Posterior cingulate gyrus (tissue), 11 donors: ENCODE measurements around the gene KRTAP9-2.
"Not testable (repeated sequence)": the region's sequence is repeated elsewhere in the genome, so short reads cannot be mapped to it uniquely, and the experiment has no call there.

ENCODE experiments used
- DNase-seq, 10 donors: peaks; one replicate each; pipeline versions ENCODE4 v3.0.0 to v3.0.0-alpha.2; 2020 to 2021; ENCODE audit warnings: mixed read lengths in 3 of 10
- intact Hi-C: fragments of 100-400 bp; cut with DNase I; formaldehyde crosslinking; loops from one replicate; pipeline ENCODE4 v1.15.1; 2023

The KRTAP9-2 gene

DNA sequence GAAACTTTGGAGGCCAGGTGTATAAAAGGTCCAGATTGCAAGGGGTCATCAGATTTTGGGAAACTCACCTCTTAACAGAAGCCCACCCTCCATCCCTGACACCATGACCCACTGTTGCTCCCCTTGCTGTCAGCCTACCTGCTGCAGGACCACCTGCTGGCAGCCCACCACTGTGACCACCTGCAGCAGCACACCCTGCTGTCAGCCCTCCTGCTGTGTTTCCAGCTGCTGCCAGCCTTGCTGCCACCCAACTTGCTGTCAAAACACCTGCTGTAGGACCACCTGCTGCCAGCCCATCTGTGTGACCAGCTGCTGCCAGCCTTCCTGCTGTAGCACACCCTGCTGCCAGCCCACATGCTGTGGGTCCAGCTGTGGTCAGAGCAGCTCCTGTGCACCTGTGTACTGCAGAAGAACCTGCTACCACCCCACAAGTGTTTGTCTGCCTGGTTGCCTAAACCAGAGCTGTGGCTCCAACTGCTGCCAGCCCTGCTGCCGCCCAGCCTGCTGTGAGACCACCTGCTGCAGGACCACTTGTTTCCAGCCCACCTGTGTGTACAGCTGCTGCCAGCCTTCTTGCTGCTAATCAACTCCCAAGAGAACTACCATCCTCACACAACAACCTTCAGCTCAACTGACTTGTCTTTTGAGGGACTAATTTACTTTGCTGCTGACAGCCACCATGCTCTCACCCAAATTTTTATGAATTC lies 6.1 kb downstream of the KRTAP9-2 start, which contains the start of gene KRTAP9-3:
Gene KRTAP9-3 (plus strand): TSS at position 51 of the 707 bp plus-strand sequence. CDS start 53 bp downstream, at position 104.
- intact Hi-C loops = not testable (repeated sequence)

DNA sequence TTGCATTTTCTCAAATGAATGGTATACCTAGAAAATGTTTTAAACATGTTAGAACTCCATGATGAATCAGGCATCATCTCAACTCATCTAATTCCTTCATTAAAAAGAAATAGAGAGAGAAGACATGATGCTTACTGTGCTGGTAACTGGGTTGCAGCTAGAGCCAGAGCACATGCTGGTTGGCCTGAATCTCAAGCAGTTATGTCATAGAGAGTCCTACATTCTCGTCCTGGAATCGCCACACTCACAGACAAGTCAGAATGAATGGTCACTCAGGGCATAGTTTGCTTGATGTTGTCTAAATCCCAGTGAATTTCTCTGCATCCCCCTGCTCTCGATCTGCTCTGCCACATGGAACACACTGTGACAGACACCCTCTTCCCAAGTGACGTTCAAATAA lies 10.7 kb downstream of the KRTAP9-2 start:
- DNase-seq, intact Hi-C loops: not testable (repeated sequence)

More for the DNA sequence above, 6.1 kb downstream of the KRTAP9-2 start, which contains the start of gene KRTAP9-3:
- not testable (repeated sequence) for DNase-seq

DNA sequence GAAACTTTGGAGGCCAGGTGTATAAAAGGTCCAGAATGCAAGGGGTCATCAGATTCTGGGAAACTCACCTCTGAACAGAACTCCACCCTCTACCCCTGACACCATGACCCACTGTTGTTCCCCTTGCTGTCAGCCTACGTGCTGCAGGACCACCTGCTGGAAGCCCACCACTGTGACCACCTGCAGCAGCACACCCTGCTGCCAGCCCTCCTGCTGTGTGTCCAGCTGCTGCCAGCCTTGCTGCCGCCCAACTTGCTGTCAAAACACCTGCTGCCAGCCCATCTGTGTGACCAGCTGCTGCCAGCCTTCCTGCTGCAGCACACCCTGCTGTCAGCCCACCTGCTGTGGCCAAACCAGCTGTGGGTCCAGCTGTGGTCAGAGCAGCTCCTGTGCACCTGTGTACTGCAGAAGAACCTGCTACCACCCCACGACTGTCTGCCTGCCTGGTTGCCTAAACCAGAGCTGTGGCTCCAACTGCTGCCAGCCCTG lies 11.5 kb downstream of the KRTAP9-2 start, which contains the start of gene KRTAP9-8:
Gene KRTAP9-8 (plus strand): TSS at position 51 of the 489 bp plus-strand sequence. CDS start 53 bp downstream, at position 104.
- intact Hi-C loops, DNase-seq: not testable (repeated sequence)

DNA sequence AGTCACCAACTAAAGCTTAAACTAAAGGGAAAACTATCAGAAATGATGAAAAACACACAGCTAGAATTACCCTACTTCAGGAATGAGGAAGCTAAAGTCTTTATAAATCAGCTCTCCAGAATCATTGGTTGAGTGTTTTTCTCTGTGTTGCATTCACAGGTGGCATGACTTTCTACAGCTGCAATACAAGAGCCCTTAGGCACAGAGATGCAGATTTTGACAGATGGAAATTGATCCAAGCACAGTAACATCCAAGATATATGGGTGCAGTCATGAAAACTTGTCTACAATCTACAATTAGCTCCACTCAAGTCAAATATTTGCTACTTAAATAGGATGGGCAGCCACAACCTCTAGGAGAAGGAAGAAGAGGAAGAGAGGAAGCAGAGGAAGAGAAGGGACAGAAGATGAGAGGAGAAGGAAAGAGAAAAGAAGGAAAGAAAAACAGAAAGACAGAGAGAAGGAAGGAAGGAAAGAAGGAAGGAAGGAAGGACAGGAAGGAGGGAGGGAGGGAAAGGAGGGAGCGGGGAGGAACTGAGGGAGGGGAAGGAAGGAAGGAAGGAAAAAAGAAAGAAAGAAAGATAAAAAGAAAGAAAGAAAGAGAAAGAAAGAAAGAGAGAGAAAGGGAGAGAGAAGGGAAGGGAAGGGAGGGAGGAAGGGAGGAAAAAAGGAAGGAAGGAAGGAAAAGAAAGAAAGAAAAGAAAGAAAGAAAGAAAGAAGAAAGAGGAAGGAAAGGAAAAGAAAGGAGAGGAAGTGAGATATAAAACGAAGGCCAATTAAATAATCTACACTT lies 20.7 kb downstream of the KRTAP9-2 start:
- intact Hi-C loops, DNase-seq: not testable (repeated sequence)

- DNase-seq, intact Hi-C loops: not testable (repeated sequence)
Measured at GRCh38 chr17:41249637-41250240, 23.3 kb downstream of the KRTAP9-2 start, which contains the start of gene KRTAP9-4. Gene KRTAP9-4, plus strand, starts transcription at chr17:41249687. Its CDS starts 34 bp downstream, at chr17:41249721.

DNA sequence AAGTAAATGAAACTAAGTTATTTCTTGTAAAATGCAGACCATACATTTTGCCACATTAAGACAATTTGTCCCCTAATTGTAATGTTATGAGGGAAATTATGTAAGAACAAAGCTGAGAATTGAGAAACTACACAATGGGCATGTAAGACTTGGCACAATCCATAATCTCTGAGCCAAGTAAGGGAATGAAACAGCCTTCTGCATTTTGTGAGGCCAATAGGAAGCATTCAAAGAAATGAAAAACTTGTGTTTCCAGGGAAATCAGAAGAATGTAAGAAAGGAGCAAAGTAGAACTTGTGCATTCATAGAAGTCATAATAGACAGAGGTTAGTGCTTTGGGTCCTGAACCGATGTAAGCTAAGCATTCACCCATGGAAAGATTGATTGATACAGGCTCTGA lies 24.8 kb downstream of the KRTAP9-2 start:
- intact Hi-C loops = no loop called here
- DNase-seq = no peak

DNA sequence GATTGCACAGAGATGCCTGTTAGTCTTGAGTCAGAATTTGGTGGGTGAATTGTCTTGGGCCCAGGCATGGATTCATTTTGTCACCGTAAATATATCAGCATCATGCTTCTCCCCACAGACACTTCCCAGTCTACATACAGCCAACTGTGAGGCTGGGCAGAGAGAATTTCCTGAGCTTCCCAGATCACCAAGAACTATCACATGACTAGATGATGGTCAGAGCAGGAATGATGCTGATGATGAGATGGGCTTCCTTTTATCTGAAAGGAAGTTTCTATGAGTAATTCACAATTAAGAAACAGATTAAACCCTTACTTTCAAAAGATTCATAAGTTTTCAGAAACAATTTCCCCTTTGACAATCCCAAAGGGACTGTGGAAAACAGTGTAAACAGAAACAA lies 28.4 kb downstream of the KRTAP9-2 start:
- DNase-seq = no peak
- intact Hi-C loops = no loop called here

DNA sequence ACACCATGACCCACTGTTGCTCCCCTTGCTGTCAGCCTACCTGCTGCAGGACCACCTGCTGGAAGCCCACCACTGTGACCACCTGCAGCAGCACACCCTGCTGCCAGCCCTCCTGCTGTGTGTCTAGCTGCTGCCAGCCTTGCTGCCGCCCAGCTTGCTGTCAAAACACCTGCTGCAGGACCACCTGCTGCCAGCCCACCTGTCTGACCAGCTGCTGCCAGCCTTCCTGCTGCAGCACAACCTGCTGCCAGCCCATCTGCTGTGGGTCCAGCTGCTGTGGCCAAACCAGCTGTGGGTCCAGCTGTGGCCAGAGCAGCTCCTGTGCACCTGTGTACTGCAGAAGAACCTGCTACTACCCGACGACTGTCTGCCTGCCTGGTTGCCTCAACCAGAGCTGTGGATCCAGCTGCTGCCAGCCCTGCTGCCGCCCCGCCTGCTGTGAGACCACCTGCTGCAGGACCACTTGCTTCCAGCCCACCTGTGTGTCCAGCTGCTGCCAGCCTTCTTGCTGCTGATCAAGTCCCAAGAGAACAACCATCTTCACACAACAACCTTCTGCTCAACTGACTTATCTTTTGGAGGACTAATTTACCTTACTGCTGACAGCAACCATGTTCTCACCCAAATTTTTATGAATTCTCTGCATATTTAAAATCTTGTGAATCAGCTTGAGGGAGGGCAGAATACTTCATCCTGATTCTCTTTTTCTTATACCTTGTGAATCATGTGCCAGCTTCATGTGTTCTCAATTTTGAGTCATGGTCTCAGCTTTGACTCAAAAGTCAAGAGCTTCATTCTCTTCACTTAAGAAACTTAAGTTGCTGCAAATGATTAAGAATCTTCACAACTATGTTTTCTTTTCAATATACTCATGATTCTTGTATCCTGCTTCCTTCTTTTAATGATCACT lies 29.2 kb downstream of the KRTAP9-2 start, which contains the start of gene KRTAP9-9:
Gene KRTAP9-9 (plus strand): TSS at position 4 of the 910 bp plus-strand sequence.
- peak in 1 of 10 donors; percentile 69 for DNase-seq
- intact Hi-C loops = not testable (repeated sequence)

GRCh38 chr17:41256291-41256685 lies 29.8 kb downstream of the KRTAP9-2 start:
- DNase-seq = no peak

DNA sequence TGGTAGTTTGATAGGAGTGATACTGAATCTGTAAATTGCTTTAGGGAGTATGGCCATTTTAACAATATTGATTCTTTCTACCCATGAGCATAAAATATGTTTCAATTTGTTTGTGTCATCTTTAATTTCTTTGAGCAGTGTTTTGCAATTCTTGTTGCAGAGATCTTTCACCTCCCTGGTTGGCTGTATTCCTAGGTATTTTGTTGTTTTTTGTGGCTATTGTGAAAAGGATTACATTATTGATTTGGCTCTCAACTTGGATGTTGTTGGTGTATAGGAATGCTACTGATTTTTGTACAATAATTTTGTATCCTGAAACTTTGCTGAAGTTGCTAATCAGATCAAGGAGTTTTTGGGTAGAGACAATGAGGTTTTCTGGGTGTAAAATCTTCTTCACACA lies 32.0 kb downstream of the KRTAP9-2 start:
- no peak for DNase-seq
- intact Hi-C loops = no loop called here

More at GRCh38 chr17:41256291-41256685, 29.8 kb downstream of the KRTAP9-2 start:
- intact Hi-C loops = no loop called here

DNA sequence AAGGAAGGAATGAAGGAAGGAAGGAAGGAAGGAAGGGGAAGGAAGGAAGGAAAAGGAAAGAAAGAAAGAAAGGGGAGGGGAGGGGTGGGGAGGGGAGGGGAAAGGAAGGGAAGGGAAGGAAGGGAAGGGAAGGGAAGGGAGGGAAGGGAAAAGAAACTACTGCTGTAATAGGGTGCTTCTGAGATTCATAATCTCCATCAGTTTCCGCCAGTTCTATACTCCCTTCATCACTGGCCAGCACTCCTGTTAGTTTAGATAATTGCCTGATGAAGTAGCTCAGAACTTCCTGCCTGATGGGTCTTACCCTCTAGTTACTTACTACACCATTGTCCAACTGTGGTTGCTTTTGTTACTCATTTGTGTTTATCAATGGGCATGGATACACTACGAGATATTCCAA lies 36.8 kb downstream of the KRTAP9-2 start:
- DNase-seq = no peak
- intact Hi-C loops = no loop called here

DNA sequence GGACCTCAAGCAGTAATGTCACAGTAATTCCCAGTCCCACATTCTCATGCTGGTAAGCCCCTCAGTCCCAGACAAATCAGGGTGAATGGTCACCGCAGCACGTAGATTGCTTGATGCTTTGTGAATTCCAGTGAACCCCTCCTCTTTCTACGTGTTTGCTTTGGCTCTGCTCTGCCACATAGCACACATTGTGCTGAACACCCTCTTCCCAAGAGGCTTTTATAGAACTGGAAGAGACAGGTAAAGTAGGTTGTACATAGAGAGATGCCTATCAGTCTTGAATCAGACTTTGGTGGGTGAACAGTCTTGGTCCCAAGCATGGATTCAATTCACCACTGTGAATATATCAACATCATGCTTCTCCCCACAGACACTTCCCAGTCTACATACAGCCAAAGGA lies 38.2 kb downstream of the KRTAP9-2 start:
- no peak for DNase-seq
- intact Hi-C loops = no loop called here

- intact Hi-C loops = no loop called here
Measured at GRCh38 chr17:41265078-41265477, 38.6 kb downstream of the KRTAP9-2 start, which contains the start of gene KRTAP9-6. Gene KRTAP9-6, plus strand, starts transcription at chr17:41265378. Its CDS starts 0 bp downstream, at chr17:41265378.

DNA sequence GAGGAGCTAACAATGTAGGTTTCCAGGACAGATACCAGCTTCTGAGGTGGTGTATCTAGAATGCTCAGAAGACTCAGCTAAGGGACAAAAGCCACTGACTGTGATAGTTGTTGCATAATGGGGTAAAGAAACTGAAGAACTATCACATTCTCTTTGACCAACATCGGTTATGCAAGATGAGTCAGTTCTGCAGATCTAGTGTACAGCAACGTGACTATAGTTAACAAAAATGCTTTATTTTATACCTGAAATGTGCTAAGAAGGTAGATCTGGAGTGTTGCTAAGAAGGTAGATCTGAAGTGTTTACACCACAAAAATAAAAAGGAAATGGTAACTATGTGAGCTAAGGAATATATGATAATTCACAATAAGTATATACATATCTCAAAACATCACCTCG lies 41.3 kb downstream of the KRTAP9-2 start:
- no peak for DNase-seq
- intact Hi-C loops = no loop called here

More at GRCh38 chr17:41265078-41265477, 38.6 kb downstream of the KRTAP9-2 start, which contains the start of gene KRTAP9-6:
- no peak for DNase-seq

- DNase-seq, intact Hi-C loops: not testable (repeated sequence)
Measured at GRCh38 chr17:41271323-41271722, 44.9 kb downstream of the KRTAP9-2 start.

- intact Hi-C loops = no loop called here
- no peak for DNase-seq
Measured at GRCh38 chr17:41271858-41272257, 45.4 kb downstream of the KRTAP9-2 start.

- intact Hi-C loops = not testable (repeated sequence)
- peak in 1 of 10 donors; percentile 75 for DNase-seq
Measured at GRCh38 chr17:41275648-41276190, 49.3 kb downstream of the KRTAP9-2 start, which contains the start of gene KRTAP9-7. Gene KRTAP9-7, plus strand, starts transcription at chr17:41275698. Its CDS starts 0 bp downstream, at chr17:41275698.
